H1 (cell line): Measurements from ENCODE around the gene CGN. TPM values are rescaled to one million over a fixed set of nuclear protein-coding genes. Genes with fewer than 3 reads are reported as not detected.

Experiments
- CTCF ChIA-PET: fragments of 300-600 bp; sonication (Branson Sonifier 250); formaldehyde crosslinking; loops from one replicate; lab custom pipeline; 2021; ENCODE audit not compliant: partially characterized antibody; lab: Charles Lee
- POLR2A ChIA-PET: fragments of 300-600 bp; sonication (Branson Sonifier 250); formaldehyde crosslinking; loops from one replicate; lab custom pipeline; 2021; ENCODE audit warnings: inconsistent platforms; ENCODE audit not compliant: partially characterized antibody; lab: Charles Lee
- DNase-seq, 2 experiments: peaks; one replicate each; pipeline versions ENCODE4 v3.0.0 to v3.0.0-alpha.2; 2010 to 2022; ENCODE audit warnings: low spot score in 2 of 2, low read depth in 1 of 2, mixed read lengths in 1 of 2
- FAIRE-seq: peaks from 2 replicates; lab custom pipeline; 2011; peaks lifted over from hg19 to GRCh38; lab: Jason Lieb, UNC
- H2AFZ ChIP-seq: 2 replicates; pipeline ENCODE4 v1.8.1; 2012; ENCODE audit warnings: low read length, inconsistent platforms
- H2AK5ac ChIP-seq: 2 replicates; pipeline ENCODE4 v1.6.1; 2013; ENCODE audit warnings: low read depth, low read length
- H2BK120ac ChIP-seq: replicated peaks from 2 replicates; pipeline ENCODE3; 2013; ENCODE audit warnings: low read depth, low read length, inconsistent platforms
- H2BK12ac ChIP-seq: 2 replicates; pipeline ENCODE4 v1.6.1; 2013; ENCODE audit warnings: low read depth, low read length
- H2BK15ac ChIP-seq: 2 replicates; pipeline ENCODE4 v1.6.1; 2013; ENCODE audit warnings: low read length
- H2BK20ac ChIP-seq: 2 replicates; pipeline ENCODE4 v1.6.1; 2013; ENCODE audit warnings: low read length
- H2BK5ac ChIP-seq: 2 replicates; pipeline ENCODE4 v1.6.1; 2013; ENCODE audit warnings: low read depth, low read length
- H3K14ac ChIP-seq: 2 replicates; pipeline ENCODE4 v1.6.1; 2013; ENCODE audit warnings: inconsistent platforms; ENCODE audit not compliant: insufficient read length
- H3K18ac ChIP-seq: 2 replicates; pipeline ENCODE4 v1.6.1; 2013; ENCODE audit warnings: low read length; ENCODE audit errors: extremely low read depth
- H3K23ac ChIP-seq: 2 replicates; pipeline ENCODE4 v1.6.1; 2013; ENCODE audit warnings: inconsistent platforms; ENCODE audit not compliant: insufficient read length
- H3K23me2 ChIP-seq: 2 replicates; pipeline ENCODE4 v1.6.1; 2013; ENCODE audit warnings: low read depth, low read length
- H3K27ac ChIP-seq: 2 replicates; pipeline ENCODE4 v1.6.1; 2011; ENCODE audit warnings: low read depth, low read length, inconsistent platforms
- H3K27me3 ChIP-seq, 4 experiments: replicated peaks in 1 of 4; 1 replicate in 1 of 4; 2 replicates in 3 of 4; pipeline versions ENCODE4 v1.6.1 to v1.8.1; 2011 to 2013; ENCODE audit warnings: low read length in 3 of 4, mild to moderate bottlenecking in 3 of 4, inconsistent platforms in 2 of 4, mixed read lengths in 2 of 4, moderate library complexity in 1 of 4; ENCODE audit not compliant: control insufficient read depth in 3 of 4, insufficient read depth in 3 of 4; ENCODE audit errors: extremely low read depth in 1 of 4
- H3K36me3 ChIP-seq, 4 experiments: 2 replicates each; pipeline versions ENCODE4 v1.6.1 to v1.8.1; 2011 to 2013; ENCODE audit warnings: mild to moderate bottlenecking in 4 of 4, low read length in 3 of 4, moderate library complexity in 2 of 4, control low read depth in 1 of 4, inconsistent platforms in 1 of 4; ENCODE audit not compliant: insufficient read depth in 4 of 4, control insufficient read depth in 2 of 4
- H3K4ac ChIP-seq: replicated peaks from 2 replicates; pipeline ENCODE3; 2013; ENCODE audit warnings: low read length, low read depth, mixed read lengths, inconsistent platforms; ENCODE audit not compliant: insufficient read length
- H3K4me1 ChIP-seq, 4 experiments: replicated peaks in 1 of 4; 1 replicate in 1 of 4; 2 replicates in 3 of 4; pipeline versions ENCODE4 v1.6.1 to v1.8.1; 2011 to 2013; ENCODE audit warnings: low read length in 3 of 4, inconsistent platforms in 2 of 4, mixed read lengths in 1 of 4; ENCODE audit not compliant: insufficient read depth in 4 of 4, control insufficient read depth in 3 of 4
- H3K4me2 ChIP-seq, 2 experiments: 2 replicates each; pipeline versions ENCODE4 v1.6.1 to v1.8.1; 2011 to 2013; ENCODE audit warnings: low read depth in 2 of 2, low read length in 2 of 2, control low read depth in 1 of 2, inconsistent platforms in 1 of 2, mild to moderate bottlenecking in 1 of 2; ENCODE audit not compliant: insufficient read depth in 1 of 2
- H3K4me3 ChIP-seq, 4 experiments: fragments of 200-600, 300-600 bp in 1 of 4; sonication (generic), shearing (Covaris generic), sonication (Bioruptor Twin) in 1 of 4; 2 replicates each; pipeline versions ENCODE4 v1.5.1 to v1.8.1; 2011 to 2016; ENCODE audit warnings: low read length in 4 of 4, low read depth in 3 of 4, control low read depth in 2 of 4, inconsistent platforms in 2 of 4, mild to moderate bottlenecking in 2 of 4, mixed read lengths in 1 of 4, moderate library complexity in 1 of 4; ENCODE audit not compliant: insufficient read depth in 2 of 4; ENCODE audit errors: extremely low read depth in 1 of 4
- H3K56ac ChIP-seq: replicated peaks from 2 replicates; pipeline ENCODE3; 2013; ENCODE audit warnings: low read depth, mild to moderate bottlenecking, mixed read lengths, low read length, inconsistent platforms; ENCODE audit not compliant: insufficient read length
- H3K79me1 ChIP-seq: 2 replicates; pipeline ENCODE4 v1.6.1; 2013; ENCODE audit warnings: low read depth, low read length, control low read depth
- H3K79me2 ChIP-seq, 2 experiments: 2 replicates each; pipeline versions ENCODE4 v1.6.1 to v1.8.1; 2012 to 2013; ENCODE audit warnings: low read length in 2 of 2, mild to moderate bottlenecking in 2 of 2, inconsistent platforms in 1 of 2; ENCODE audit not compliant: insufficient read depth in 2 of 2, control insufficient read depth in 1 of 2
- H3K9ac ChIP-seq, 4 experiments: replicated peaks in 1 of 4; 1 replicate in 1 of 4; 2 replicates in 3 of 4; pipeline versions ENCODE4 v1.6.1 to v1.8.1; 2011 to 2013; ENCODE audit warnings: low read depth in 3 of 4, low read length in 3 of 4, control low read depth in 2 of 4, mild to moderate bottlenecking in 2 of 4, moderate library complexity in 2 of 4, inconsistent platforms in 1 of 4; ENCODE audit errors: extremely low read depth in 1 of 4
- H3K9me3 ChIP-seq, 2 experiments: 2 replicates each; pipeline versions ENCODE4 v1.6.1 to v1.8.1; 2012 to 2013; ENCODE audit warnings: mild to moderate bottlenecking in 2 of 2, moderate library complexity in 2 of 2, control low read depth in 1 of 2, inconsistent platforms in 1 of 2, low read depth in 1 of 2, low read length in 1 of 2, mixed read lengths in 1 of 2; ENCODE audit not compliant: insufficient read depth in 2 of 2
- H4K20me1 ChIP-seq, 2 experiments: replicated peaks in 1 of 2; 2 replicates each; pipeline versions ENCODE3 to v1.8.1; 2011 to 2013; ENCODE audit warnings: inconsistent platforms in 2 of 2, low read length in 2 of 2, mild to moderate bottlenecking in 1 of 2; ENCODE audit not compliant: insufficient read depth in 2 of 2, control insufficient read depth in 1 of 2
- H4K5ac ChIP-seq: 2 replicates; pipeline ENCODE4 v1.6.1; 2013; ENCODE audit warnings: low read length, low read depth, mixed read lengths, inconsistent platforms; ENCODE audit not compliant: insufficient read length
- H4K8ac ChIP-seq: 2 replicates; pipeline ENCODE4 v1.8.0; 2013; ENCODE audit warnings: mild to moderate bottlenecking, moderate library complexity, low read length, inconsistent platforms; ENCODE audit not compliant: insufficient read depth; ENCODE audit errors: extremely low read depth
- H4K91ac ChIP-seq: replicated peaks from 2 replicates; pipeline ENCODE3; 2013; ENCODE audit warnings: low read length, mixed read lengths, inconsistent platforms; ENCODE audit not compliant: insufficient read length
- ATF2 ChIP-seq: IDR thresholded peaks from 2 replicates; pipeline ENCODE4 v1.6.1; 2012; ENCODE audit warnings: low read length, inconsistent platforms
- EZH2 ChIP-seq: fragments of 200-600 bp; sonication (generic); IDR thresholded peaks from 2 replicates; pipeline ENCODE4 v1.7.1; 2012; ENCODE audit warnings: low read depth, mild to moderate bottlenecking, moderate library complexity, low read length, inconsistent platforms; ENCODE audit not compliant: severe bottlenecking
- SRF ChIP-seq: IDR thresholded peaks from 2 replicates; pipeline ENCODE4 v1.6.1; 2011; ENCODE audit warnings: mild to moderate bottlenecking, low read depth, low read length, moderate library complexity
- TCF12 ChIP-seq: IDR thresholded peaks from 2 replicates; pipeline ENCODE4 v1.6.1; 2011; ENCODE audit warnings: low read depth, mild to moderate bottlenecking, low read length
- ZNF274 ChIP-seq: IDR thresholded peaks from 2 replicates; pipeline ENCODE4 v1.7.0; 2012; ENCODE audit warnings: low read length, borderline replicate concordance; ENCODE audit errors: extremely low read depth
- WGBS, 2 experiments: shearing (Covaris generic) in 1 of 2; methylation state at CpG; one replicate each; pipeline versions ENCODE4 v1.1.6 to v1.1.7; 2013 to 2015; ENCODE audit warnings: low lambda C conversion rate in 2 of 2, mixed read lengths in 2 of 2, inconsistent platforms in 1 of 2, low coverage in 1 of 2, missing lambda C conversion rate in 1 of 2; ENCODE audit not compliant: insufficient replicate concordance in 2 of 2, insufficient coverage in 1 of 2, insufficient read length in 1 of 2; ENCODE audit errors: extremely low coverage in 1 of 2, missing lambda C conversion rate in 1 of 2; 5-methylcytosine and 5-hydroxymethylcytosine counted together
- polyA plus RNA-seq, 7 experiments: library from polyadenylated mRNA; depleted of rRNA in 3 of 7; stranded (reverse) in 5 of 7; unstranded in 2 of 7; fragments of >200 nt in 5 of 7; fragments of 200-250 nt in 2 of 7; gene quantifications; 1 replicate in 5 of 7; 2 replicates in 1 of 7; 4 replicates in 1 of 7; pipeline versions ENCODE4 v1.2.1 to v1.2.3, GENCODE V29; 2011 to 2013; ENCODE audit warnings: missing spikeins in 2 of 7, mixed read lengths in 2 of 7
- total RNA-seq: library from RNA; stranded (reverse); fragmentation: NEBNext Ultra II Directional; extraction: Animal tissue kit (Norgen Biotek cat#: 25700); gene quantifications from 2 replicates; pipeline ENCODE4 v1.2.1, GENCODE V29; 2021

Gene CGN
- total and polyA plus RNA-seq, 2 of the 8 experiments (the other 6 are each of a cell fraction or from before 2014, with no cell fraction given): 15.9 to 52.7 TPM

- DNase-seq (no peak), FAIRE-seq (no peak)
- H3K9ac ChIP-seq: no peak overlapping the region
- ChIA-PET POLR2A (interaction anchor here (1.2 to 1.7 kb wide), 4 partner anchors 10 to 74 kb away, joined by 3 to 8 read pairs (median 4); partner anchors contain the start of gene CGN), CTCF (interaction anchor here (1.1 to 1.4 kb wide), 4 partner anchors 14 to 129 kb away, joined by 3 to 6 read pairs (median 4); no protein-coding TSS in a partner anchor)
- no peak overlapping the region for H3K4me3 ChIP-seq
- H2BK5ac ChIP-seq: no peak overlapping the region
- H3K56ac ChIP-seq: no peak overlapping the region
- TF ChIP-seq SRF: no peak
- TF ChIP-seq ATF2: no peak
- no peak for TF ChIP-seq TCF12
- TF ChIP-seq ZNF274: no peak
- no peak for TF ChIP-seq EZH2
- no peaks in the 10 kb centered on the region; a peak in 2 of 7 replicates for H3K27me3 ChIP-seq
- no peaks in the 10 kb centered on the region for H4K20me1 ChIP-seq
- H2BK120ac ChIP-seq: no peak overlapping the region
- H3K4me1 ChIP-seq: no peaks in the 10 kb centered on the region
- no peak overlapping the region for H4K8ac ChIP-seq
- no peaks in the 10 kb centered on the region for H3K9me3 ChIP-seq
- no peak overlapping the region for H2BK15ac ChIP-seq
- H3K18ac ChIP-seq: no peak overlapping the region
- H3K23ac ChIP-seq: no peak overlapping the region
- H3K36me3 ChIP-seq: no peaks in the 10 kb centered on the region
- no peaks in the 10 kb centered on the region; the same call in 1 of the 2 replicates for H3K23me2 ChIP-seq
- WGBS, 2 experiments: 70% methylated on average over 1 of the region's 1 CpG; no CpG with 5 or more reads in 1 of the 2 experiments
- no peak overlapping the region for H4K5ac ChIP-seq
- no peak overlapping the region for H2BK20ac ChIP-seq
- H3K14ac ChIP-seq: no peak overlapping the region
- no peaks in the 10 kb centered on the region for H3K79me2 ChIP-seq
- H2AFZ ChIP-seq: no peak overlapping the region
- H4K91ac ChIP-seq: no peak overlapping the region
- H3K4ac ChIP-seq: no peak overlapping the region
- no peak overlapping the region for H3K27ac ChIP-seq
- H3K79me1 ChIP-seq: no peaks in the 10 kb centered on the region
- H2AK5ac ChIP-seq: no peak overlapping the region
- no peak overlapping the region for H2BK12ac ChIP-seq
- no peak overlapping the region for H3K4me2 ChIP-seq
Measured at GRCh38 chr1:151465026-151465425, 46.2 kb upstream of the CGN start.
